ENCODE data around the gene NOL7.

GRCh38 chr6:13576017-13576416 lies 39.1 kb upstream of the NOL7 start:
- TF ChIP-seq SIN3A (IDR thresholded peaks at IDR 0.05; ENCODE audit: borderline replicate concordance, insufficient read depth, low read length) = no peak
- no peak for TF ChIP-seq POLR2AphosphoS5 (IDR thresholded peaks at IDR 0.05; ENCODE audit: low read depth, low read length)

Data from PFSK-1 (cell line).